ENCODE measurements around the gene MAGEL2.

DNA sequence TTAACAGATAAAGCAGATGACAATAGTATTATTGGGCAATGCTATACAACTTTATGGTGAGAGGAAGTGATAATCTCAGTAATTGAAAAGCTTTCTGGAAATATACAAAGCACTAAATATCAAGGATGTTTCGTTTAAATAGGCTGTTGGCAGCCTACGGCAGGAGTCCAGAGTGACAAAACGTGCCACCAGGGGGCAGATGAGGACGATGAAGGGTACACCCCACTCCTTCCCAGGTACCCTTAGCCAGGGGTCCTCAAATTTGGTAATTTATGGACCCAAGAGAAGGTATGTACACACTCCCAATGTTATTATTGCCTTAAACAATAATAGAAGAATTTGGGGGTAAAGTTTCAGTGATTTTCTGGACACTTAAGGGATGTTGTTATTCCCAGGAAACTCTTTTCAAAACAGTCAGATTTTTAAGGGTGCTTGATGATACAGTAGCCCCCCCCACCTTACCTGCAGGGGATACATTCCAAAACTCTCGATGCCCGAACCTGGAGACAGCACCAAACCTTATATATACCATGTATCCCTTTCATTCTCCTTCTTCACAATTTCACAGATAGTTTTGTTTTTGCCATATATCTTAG, 1.4 kb upstream of the MAGEL2 start:
- TF ChIP-seq, protein P1, sequence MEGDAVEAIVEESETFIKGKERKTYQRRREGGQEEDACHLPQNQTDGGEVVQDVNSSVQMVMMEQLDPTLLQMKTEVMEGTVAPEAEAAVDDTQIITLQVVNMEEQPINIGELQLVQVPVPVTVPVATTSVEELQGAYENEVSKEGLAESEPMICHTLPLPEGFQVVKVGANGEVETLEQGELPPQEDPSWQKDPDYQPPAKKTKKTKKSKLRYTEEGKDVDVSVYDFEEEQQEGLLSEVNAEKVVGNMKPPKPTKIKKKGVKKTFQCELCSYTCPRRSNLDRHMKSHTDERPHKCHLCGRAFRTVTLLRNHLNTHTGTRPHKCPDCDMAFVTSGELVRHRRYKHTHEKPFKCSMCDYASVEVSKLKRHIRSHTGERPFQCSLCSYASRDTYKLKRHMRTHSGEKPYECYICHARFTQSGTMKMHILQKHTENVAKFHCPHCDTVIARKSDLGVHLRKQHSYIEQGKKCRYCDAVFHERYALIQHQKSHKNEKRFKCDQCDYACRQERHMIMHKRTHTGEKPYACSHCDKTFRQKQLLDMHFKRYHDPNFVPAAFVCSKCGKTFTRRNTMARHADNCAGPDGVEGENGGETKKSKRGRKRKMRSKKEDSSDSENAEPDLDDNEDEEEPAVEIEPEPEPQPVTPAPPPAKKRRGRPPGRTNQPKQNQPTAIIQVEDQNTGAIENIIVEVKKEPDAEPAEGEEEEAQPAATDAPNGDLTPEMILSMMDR (IDR thresholded peaks at IDR 0.05), result peak; percentile 38 to 59 (median 42)
- no peak for TF ChIP-seq POLR2A (IDR thresholded peaks at IDR 0.05)
- no peak for TF ChIP-seq POLR2AphosphoS5 (IDR thresholded peaks at IDR 0.05)

All from transverse colon (tissue), 4 donors.